GM21381 (cell line): ENCODE results near the gene PPP1R1C.

ENCODE experiments used
- ATAC-seq: cut with Tn5 transposase; IDR thresholded peaks from one replicate; pipeline ENCODE4 v1.9.1; 2021; ENCODE audit warnings: mild to moderate bottlenecking, moderate library complexity; ENCODE audit not compliant: unreplicated experiment

The PPP1R1C gene

DNA sequence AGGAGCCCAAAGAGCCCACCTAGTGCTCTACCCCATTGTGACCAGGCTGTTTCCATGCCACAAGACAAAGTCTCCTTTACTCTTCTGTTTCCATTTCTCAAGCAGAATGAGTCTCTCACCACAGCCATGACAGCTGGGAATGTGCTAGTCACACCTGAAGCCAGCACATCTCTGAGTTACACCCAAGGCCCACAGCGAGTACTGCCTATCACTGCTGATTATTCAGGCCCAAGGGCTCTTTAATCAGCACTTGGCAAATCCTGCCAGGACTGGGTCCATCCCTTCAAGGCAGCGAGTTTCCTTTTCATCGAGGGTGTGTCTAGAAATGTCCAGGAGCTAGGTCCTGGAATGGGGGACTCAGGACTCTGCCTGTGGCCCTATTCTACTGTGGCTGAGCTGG, 14.6 kb upstream of the PPP1R1C start:
- no peak for ATAC-seq

GRCh38 chr2:181972431-181973170, 13.1 kb upstream of the PPP1R1C start:
- no peak for ATAC-seq

GRCh38 chr2:181973171-181973783, 12.4 kb upstream of the PPP1R1C start:
- ATAC-seq: no peak

GRCh38 chr2:181977661-181978350, 7.8 kb upstream of the PPP1R1C start:
- ATAC-seq: no peak

- no peak for ATAC-seq
These were observed 7.1 kb upstream of the PPP1R1C start for GRCh38 chr2:181978351-181979150.

DNA sequence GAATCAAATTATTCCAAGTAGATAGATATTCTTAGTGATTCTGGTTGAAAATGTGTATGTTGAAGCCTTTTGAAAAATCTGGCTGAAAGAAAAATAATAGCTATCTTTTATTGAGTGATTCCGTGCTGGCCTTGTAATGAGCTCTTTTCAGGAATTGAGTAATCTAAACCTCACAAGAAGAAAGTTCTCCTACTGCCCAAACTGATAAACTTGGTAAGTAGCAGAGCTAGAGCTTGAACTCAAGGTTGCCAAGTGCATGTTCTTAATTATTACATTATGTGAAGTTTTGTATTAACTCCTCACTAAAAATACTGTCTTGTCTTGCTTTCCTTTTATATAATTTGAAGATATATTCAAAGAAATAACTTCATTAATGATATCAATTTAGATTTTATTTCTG, 1.6 kb upstream of the PPP1R1C start:
- no peak for ATAC-seq

DNA sequence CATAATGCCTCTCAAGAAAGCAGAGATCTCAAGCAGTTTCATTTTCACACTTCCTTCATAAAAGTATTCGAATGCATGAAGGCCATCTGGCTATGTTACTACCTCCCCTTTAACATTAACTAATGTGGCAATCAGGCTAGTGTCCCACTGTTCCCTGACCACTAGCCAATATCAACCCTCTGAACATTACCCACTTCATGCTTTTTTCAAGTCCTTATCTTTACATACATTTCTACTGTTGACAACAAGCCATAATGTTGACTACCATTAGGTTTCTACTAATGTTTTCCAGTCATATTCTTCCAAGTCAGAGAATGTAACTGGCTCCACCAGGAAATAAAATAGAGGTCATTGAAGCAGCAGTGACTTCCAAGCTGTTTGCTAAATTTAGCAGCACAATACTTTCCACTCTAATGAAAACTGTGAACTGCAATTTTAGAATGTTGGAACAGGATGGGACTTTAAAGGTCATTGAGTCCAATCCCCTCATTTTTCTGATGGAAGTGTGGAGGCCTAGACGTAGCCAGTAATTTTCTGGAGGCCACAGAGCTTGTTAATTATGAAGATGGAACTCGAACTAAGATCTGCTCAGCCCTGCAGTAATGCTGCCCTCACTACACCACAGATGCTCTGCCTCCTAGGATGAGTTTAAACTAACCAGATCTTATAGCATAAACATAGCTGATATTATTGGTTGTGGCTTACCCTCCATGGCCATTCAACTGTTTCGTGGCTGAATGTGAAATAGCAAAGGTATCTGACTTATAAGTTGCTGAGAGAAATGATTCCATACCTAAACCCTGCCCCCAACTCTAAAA, 630 bp upstream of the PPP1R1C start:
- no peak for ATAC-seq

- no peak for ATAC-seq
These were observed 2.7 kb downstream of the PPP1R1C start for GRCh38 chr2:181988154-181988924.

GRCh38 chr2:181989099-181989498, 3.4 kb downstream of the PPP1R1C start:
- no peak for ATAC-seq

DNA sequence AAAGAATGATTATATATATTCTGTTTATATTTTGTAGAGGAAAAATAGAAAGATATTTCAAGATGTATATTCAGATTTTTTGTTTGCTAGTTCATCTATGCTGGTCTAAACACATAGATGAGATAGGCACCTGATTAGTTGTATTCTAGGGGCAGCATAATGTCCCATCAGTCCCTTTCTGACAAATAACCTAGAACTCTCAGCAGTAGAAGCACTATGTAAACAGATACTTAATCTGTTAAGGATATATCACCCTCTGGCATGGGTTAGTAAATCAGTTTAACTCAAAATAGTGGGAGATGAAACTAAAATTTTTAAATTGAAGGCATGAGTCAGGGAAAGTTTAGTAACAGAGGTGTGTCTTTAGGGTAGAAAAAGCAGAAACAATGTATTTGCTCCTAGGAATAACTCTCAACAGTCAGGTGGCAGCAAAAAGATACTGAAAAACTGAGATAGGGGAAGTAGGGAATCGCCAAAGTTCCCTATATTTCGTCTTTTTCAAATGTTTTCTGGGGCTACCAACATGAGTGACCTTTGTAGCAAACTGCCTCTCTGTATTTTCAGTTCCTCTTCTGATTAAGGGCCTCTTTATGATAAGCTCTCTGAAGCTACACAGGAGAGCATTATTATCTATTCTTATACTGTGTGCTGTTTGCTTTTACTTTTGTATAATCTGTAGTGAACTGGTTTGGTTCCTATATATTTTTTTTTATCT, 5.7 kb downstream of the PPP1R1C start:
- ATAC-seq: peak; percentile 94

GRCh38 chr2:181992776-181993175, 7.1 kb downstream of the PPP1R1C start:
- peak; percentile 86 for ATAC-seq

DNA sequence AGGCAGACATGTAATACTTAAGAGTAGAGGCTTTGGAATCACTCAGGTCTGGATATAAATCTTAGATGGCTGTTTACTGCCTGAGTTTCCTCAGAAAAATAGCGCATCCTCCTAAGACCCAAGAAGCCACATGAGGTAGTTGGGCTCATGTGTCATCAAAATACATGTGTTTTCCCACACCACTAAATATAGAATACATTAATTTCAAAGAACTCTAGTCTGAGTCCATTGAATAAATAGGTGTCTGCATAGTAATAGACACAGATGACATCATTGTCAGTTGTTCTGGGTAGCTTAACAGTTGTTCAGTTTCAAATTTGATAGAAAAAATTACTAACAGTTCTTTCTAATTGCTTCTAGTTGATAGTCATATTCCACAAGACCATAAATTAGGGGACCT, 9.6 kb downstream of the PPP1R1C start:
- ATAC-seq: no peak

DNA sequence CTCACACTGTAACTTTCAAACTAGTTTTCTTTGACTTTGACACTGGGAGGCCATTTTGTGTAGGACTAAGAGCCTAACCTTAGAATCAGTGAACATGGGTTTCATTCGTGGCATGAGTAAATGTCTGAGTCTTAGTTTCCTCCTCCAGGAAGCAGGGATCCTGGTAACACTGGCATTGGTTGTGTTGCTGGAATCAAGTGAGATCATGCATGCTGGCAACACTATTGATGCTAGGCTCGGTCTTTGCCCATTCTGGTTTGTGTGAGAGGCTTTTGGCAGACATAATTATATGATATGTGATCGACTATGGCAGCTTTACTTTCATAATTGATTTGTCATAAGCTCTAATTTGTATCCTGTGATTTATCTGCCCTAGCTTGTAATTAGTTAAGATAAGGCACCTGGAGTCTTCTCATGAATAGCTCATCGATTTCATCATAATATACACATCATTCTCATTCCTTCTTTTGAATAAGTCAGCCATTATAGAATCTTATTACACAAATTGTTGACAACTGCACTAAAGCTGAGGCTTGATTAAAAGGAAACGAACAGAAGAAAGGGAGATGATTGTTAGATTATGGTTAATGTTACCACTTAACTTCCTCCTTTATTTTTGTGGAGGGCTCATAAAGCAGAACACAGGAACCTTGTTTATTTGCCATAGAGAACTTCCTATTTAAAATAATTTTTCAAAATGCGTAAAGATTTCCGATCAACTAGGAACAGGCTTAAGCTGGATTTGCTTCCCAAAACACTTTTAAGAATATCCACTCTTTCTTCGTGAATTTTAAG, 12.6 kb downstream of the PPP1R1C start:
- no peak for ATAC-seq

DNA sequence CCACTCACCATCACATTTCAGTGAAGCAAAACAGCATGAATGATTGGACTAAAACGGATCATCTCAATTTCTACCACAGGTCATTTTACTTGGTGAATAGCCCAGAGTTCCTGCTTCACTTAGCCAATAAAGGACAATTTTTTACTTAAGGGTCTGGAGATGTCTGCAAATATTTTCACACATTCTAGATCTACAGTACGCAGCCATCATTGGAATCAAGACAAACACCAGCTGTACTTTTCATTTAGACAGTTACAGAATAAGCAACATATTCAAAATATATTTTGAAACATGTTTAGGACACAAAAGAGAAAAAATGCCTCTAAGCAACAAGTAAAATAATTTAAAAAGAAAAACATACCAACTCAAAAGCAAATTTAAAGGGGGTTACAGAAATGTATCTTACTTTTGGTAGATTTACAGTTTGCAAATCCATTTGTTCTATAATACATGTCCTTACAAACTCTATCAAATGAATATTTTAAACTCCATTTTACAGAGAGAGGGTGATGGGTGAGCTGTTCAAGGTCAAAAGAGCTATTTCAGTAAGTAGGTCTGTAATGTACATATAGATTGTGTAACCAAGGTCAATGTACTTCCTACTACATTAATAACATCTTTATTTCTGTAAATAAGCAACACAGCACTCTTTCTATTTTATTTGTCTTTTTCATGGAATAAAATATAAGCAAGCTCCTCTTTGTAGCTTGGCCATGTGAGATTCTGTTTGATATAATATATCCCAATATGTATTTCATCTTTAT, 13.4 kb downstream of the PPP1R1C start:
- ATAC-seq: no peak

DNA sequence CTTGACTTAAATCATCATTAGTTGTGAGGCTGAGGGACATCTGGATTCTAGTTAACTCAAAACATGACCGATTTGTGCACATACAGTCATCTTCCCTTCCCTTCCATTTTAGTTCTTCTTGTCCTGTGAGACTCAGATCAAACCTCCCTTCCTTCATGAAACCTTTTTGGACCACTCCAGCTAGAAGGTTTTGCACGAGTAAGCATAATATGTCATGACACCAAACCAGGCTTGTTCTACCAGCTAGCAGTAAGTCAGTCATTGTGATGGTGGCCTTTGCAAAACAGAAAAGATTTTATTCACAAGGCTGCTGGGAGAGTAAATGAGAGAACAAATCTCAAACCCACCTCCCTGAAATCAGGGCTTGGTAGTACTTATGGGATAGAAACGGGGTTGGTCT, 14.3 kb downstream of the PPP1R1C start:
- ATAC-seq: no peak

DNA sequence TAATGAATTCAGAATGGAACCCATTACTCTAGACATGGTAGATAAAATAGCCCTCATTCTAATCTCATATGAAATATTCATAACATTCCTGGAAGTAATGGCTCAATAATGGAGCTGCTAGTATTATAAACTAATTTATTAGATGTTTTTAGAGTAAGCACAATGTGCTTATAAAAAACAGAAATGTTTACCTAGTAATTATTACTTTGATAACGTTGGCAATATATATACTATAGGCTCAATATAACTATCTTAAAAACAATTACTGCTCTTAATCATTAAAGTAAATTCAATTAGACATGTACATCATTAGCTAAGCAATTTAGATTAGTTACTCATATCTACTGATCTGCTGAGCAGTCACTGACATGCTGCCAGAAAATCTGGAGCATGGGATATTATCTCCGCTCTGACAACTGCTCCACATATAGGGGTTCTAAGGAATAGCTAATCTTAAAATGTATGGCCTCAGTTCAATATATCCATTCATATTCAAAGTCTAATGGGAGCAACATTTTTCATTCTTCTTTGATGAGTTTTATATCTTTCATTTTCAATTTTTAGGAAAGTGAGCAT, 19.4 kb downstream of the PPP1R1C start:
- ATAC-seq: no peak
